Adrenal gland (tissue), 12 donors: ENCODE results near the gene DRGX. TPM values are rescaled to one million over a fixed set of nuclear protein-coding genes. Genes with fewer than 3 reads are reported as not detected.

ENCODE experiments used
- DNase-seq, 7 donors: peaks; one replicate each; pipeline ENCODE4 v3.0.0-alpha.2; 2019 to 2020
- H3K27ac ChIP-seq, 5 donors: fragments of 200-600 bp; sonication (generic) in 4 of 5; 1 replicate in 3 of 5; 2 replicates in 2 of 5; pipeline versions ENCODE4 v1.5.1 to v1.8.0; 2016 to 2020; ENCODE audit warnings: mild to moderate bottlenecking in 1 of 5
- H3K27me3 ChIP-seq: fragments of 200-600 bp; 2 replicates; pipeline ENCODE4 v1.8.0; 2021
- H3K36me3 ChIP-seq, 2 donors: fragments of 200-600 bp; replicated peaks in 1 of 2; 1 replicate in 1 of 2; 2 replicates in 1 of 2; pipeline versions ENCODE4 v1.5.1 to v1.8.0; 2018 to 2022
- H3K4me1 ChIP-seq, 2 donors: fragments of 200-600 bp; replicated peaks in 1 of 2; 1 replicate in 1 of 2; 2 replicates in 1 of 2; pipeline versions ENCODE4 v1.5.1 to v1.8.0; 2018 to 2021
- H3K4me3 ChIP-seq, 4 donors: fragments of 200-600 bp; sonication (generic) in 3 of 4; one replicate each; pipeline ENCODE4 v1.5.1; 2016 to 2018
- H3K9me3 ChIP-seq, 3 donors: fragments of 200-600 bp; sonication (generic) in 1 of 3; replicated peaks in 1 of 3; 1 replicate in 2 of 3; 2 replicates in 1 of 3; pipeline versions ENCODE4 v1.5.1 to v1.8.0; 2016 to 2021
- CTCF ChIP-seq, 6 experiments: fragments of 450-650 bp in 4 of 6; fragments of 200-600 bp in 2 of 6; sonication (generic) in 1 of 6; IDR thresholded peaks; 1 replicate in 5 of 6; 2 replicates in 1 of 6; pipeline versions ENCODE4 v1.5.1 to v1.8.0; 2016 to 2021; ENCODE audit warnings: antibody characterized with exemption in 6 of 6, mild to moderate bottlenecking in 2 of 6, moderate library complexity in 1 of 6
- POLR2A ChIP-seq, 2 donors: fragments of 450-650 bp; IDR thresholded peaks; one replicate each; pipeline ENCODE4 v1.6.1; 2017; ENCODE audit warnings: antibody characterized with exemption in 2 of 2, mild to moderate bottlenecking in 2 of 2, moderate library complexity in 1 of 2
- WGBS, 4 donors: extraction: QIAGEN DNeasy Blood & Tissue Kit in 2 of 4; methylation state at CpG; one replicate each; pipeline versions ENCODE4 v1.1.5 to v1.1.7; 2013 to 2017; 5-methylcytosine and 5-hydroxymethylcytosine counted together
- intact Hi-C, 2 donors: fragments of 100-400 bp; cut with DNase I; formaldehyde crosslinking; loops; one replicate each; pipeline versions ENCODE4 v1.14.1 to v1.15.0; 2022 to 2023
- polyA plus RNA-seq, 3 donors: library from polyadenylated mRNA; stranded (reverse); fragments of 200-250 nt in 2 of 3; fragments of 350-450 nt in 1 of 3; fragmentation: Illumina TruSeq in 1 of 3; extraction: RNeasy Lipid Tissue Mini Kit (QIAGEN cat#74804) in 1 of 3; gene quantifications; one replicate each; pipeline ENCODE4 v1.2.3, GENCODE V29; 2013 to 2014
- total RNA-seq, 9 donors: library from RNA; depleted of rRNA in 4 of 9; stranded (reverse); fragments of >200 nt in 4 of 9; fragments of 120-200 nt in 1 of 9; fragmentation: NEBNext Ultra II Directional in 1 of 9; extraction: Animal tissue kit (Norgen Biotek cat#: 25700) in 1 of 9; gene quantifications; one replicate each; pipeline versions ENCODE4 v1.1.0 to v1.2.4, GENCODE V29; 2013 to 2023
- donor health status: healthy with polysubstance abuse.
- donor health status: Bipolar disorder and iron deficiency.
- donor health status: DM: yes; HTN: yes; CAD: no.
- donor health status: DM: no; HTN: no; CAD: no.
- donor health status: DM: no; HTN: no; CAD: no.
- donor health status: DM: yes; HTN: yes; CAD: no.

DRGX gene
- total and polyA plus RNA-seq, 12 donors: 0.06 to 9.6 (median 2.8) TPM; not detected in 4

GRCh38 chr10:49414496-49414895, 18.6 kb upstream of the DRGX start:
- H3K4me1 ChIP-seq: peaks cover 0 to 9% of the 10 kb centered on the region in 2 donors
- 57 to 75% (median 66%) methylated on average over 2 of the region's 2 CpGs for WGBS, 4 donors
- H3K9me3 ChIP-seq: no peaks in the 10 kb centered on the region
- no peaks in the 10 kb centered on the region for H3K27me3 ChIP-seq
- no peak overlapping the region for H3K4me3 ChIP-seq
- intact Hi-C loops: no loop called here
- no peak overlapping the region for H3K27ac ChIP-seq
- TF ChIP-seq CTCF (IDR thresholded peaks at IDR 0.05): no peak
- no peak for TF ChIP-seq POLR2A (IDR thresholded peaks at IDR 0.05)
- no peaks in the 10 kb centered on the region for H3K36me3 ChIP-seq
- DNase-seq: no peak

- DNase-seq: no peak
- no peaks in the 10 kb centered on the region for H3K9me3 ChIP-seq
- H3K36me3 ChIP-seq: no peaks in the 10 kb centered on the region
- WGBS, 4 donors: 90 to 100% (median 91%) methylated on average over 1 to 4 of the region's 4 CpGs
- no peak overlapping the region for H3K4me3 ChIP-seq
- H3K27ac ChIP-seq: no peak overlapping the region
- TF ChIP-seq POLR2A (IDR thresholded peaks at IDR 0.05) (no peak), CTCF (IDR thresholded peaks at IDR 0.05) (no peak)
- H3K27me3 ChIP-seq: no peaks in the 10 kb centered on the region
- peaks cover 0 to 9% of the 10 kb centered on the region in 2 donors for H3K4me1 ChIP-seq
- intact Hi-C loops: no loop called here
Observed at GRCh38 chr10:49412571-49412970, 16.7 kb upstream of the DRGX start.

- WGBS, 4 donors: 42 to 53% (median 50%) methylated on average over 6 to 7 of the region's 7 CpGs
- intact Hi-C loops: no loop called here
- no peak overlapping the region for H3K4me3 ChIP-seq
Observed at GRCh38 chr10:49410365-49411074, 14.6 kb upstream of the DRGX start.

GRCh38 chr10:49409755-49410154, 13.9 kb upstream of the DRGX start:
- no peaks in the 10 kb centered on the region for H3K9me3 ChIP-seq
- no peak overlapping the region for H3K27ac ChIP-seq
- H3K27me3 ChIP-seq: no peaks in the 10 kb centered on the region
- WGBS, 4 donors: 79 to 91% (median 84%) methylated on average over 3 to 4 of the region's 4 CpGs
- no peak overlapping the region for H3K4me3 ChIP-seq
- no peak for TF ChIP-seq CTCF (IDR thresholded peaks at IDR 0.05)
- TF ChIP-seq POLR2A (IDR thresholded peaks at IDR 0.05): no peak
- H3K36me3 ChIP-seq: no peaks in the 10 kb centered on the region
- no peak for DNase-seq
- intact Hi-C loops: loop anchor here in 1 of 2 donors (5.0 kb wide), 1 partner anchor 108 kb away; no protein-coding TSS in a partner anchor
- H3K4me1 ChIP-seq: peaks cover 0 to 9% of the 10 kb centered on the region in 2 donors

More at GRCh38 chr10:49410365-49411074, 14.6 kb upstream of the DRGX start:
- TF ChIP-seq CTCF (IDR thresholded peaks at IDR 0.05) (no peak), POLR2A (IDR thresholded peaks at IDR 0.05) (no peak)
- Histone ChIP-seq H3K27me3 (no peaks in the 10 kb centered on the region), H3K36me3 (no peaks in the 10 kb centered on the region), H3K9me3 (no peaks in the 10 kb centered on the region), H3K27ac (no peak overlapping the region), H3K4me1 (peaks cover 0 to 9% of the 10 kb centered on the region in 2 donors)
- DNase-seq: peak in 6 of 7 donors; percentile 27 to 67 (median 48)
